ENCODE data around the gene PTPN14.

- TF ChIP-seq, protein P1, sequence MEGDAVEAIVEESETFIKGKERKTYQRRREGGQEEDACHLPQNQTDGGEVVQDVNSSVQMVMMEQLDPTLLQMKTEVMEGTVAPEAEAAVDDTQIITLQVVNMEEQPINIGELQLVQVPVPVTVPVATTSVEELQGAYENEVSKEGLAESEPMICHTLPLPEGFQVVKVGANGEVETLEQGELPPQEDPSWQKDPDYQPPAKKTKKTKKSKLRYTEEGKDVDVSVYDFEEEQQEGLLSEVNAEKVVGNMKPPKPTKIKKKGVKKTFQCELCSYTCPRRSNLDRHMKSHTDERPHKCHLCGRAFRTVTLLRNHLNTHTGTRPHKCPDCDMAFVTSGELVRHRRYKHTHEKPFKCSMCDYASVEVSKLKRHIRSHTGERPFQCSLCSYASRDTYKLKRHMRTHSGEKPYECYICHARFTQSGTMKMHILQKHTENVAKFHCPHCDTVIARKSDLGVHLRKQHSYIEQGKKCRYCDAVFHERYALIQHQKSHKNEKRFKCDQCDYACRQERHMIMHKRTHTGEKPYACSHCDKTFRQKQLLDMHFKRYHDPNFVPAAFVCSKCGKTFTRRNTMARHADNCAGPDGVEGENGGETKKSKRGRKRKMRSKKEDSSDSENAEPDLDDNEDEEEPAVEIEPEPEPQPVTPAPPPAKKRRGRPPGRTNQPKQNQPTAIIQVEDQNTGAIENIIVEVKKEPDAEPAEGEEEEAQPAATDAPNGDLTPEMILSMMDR (IDR thresholded peaks at IDR 0.05 in 4 of 5, conservative IDR thresholded peaks at IDR 0.05 in 1 of 5), result no peak
- TF ChIP-seq POLR2A (IDR thresholded peaks at IDR 0.05), result no peak
These were observed 173.9 kb downstream of the PTPN14 start for GRCh38 chr1:214377485-214377884.
